NT2/D1 (cell line): ENCODE results near the gene TMOD1.

Experiments used
- SUZ12 ChIP-seq: IDR thresholded peaks from 2 replicates; pipeline ENCODE4 v1.6.1; 2011; ENCODE audit not compliant: insufficient read length, insufficient read depth; ENCODE audit errors: extremely low read depth
- YY1 ChIP-seq: IDR thresholded peaks from 2 replicates; pipeline ENCODE4 v1.6.1; 2011; ENCODE audit not compliant: insufficient read length, insufficient read depth
- ZNF274 ChIP-seq: IDR thresholded peaks from 2 replicates; pipeline ENCODE4 v1.6.1; 2011; ENCODE audit warnings: mild to moderate bottlenecking, low read depth, low read length

GRCh38 chr9:97602430-97602829 lies 101.0 kb downstream of the TMOD1 start:
- TF ChIP-seq YY1, result no peak
- no peak for TF ChIP-seq SUZ12
- no peak for TF ChIP-seq ZNF274
